Peyer's patch (tissue), 4 donors: ENCODE data around the gene PLOD1. TPM values are rescaled to one million over a fixed set of nuclear protein-coding genes. Genes with fewer than 3 reads are reported as not detected.

ENCODE experiments used
- DNase-seq, 3 donors: peaks; one replicate each; pipeline ENCODE4 v3.0.0-alpha.2; 2017 to 2019
- H3K27ac ChIP-seq, 4 donors: fragments of 200-600 bp; sonication (generic); one replicate each; pipeline ENCODE4 v1.5.1; 2016 to 2019
- H3K27me3 ChIP-seq, 2 donors: fragments of 200-600 bp; sonication (generic); one replicate each; pipeline ENCODE4 v1.5.1; 2019
- H3K36me3 ChIP-seq, 3 donors: fragments of 200-600 bp; sonication (generic); one replicate each; pipeline ENCODE4 v1.5.1; 2016 to 2019
- H3K4me1 ChIP-seq, 4 donors: fragments of 200-600 bp; sonication (generic); one replicate each; pipeline ENCODE4 v1.5.1; 2016 to 2019
- H3K4me3 ChIP-seq, 4 donors: fragments of 200-600 bp; sonication (generic); 1 replicate in 3 of 4; 2 replicates in 1 of 4; pipeline ENCODE4 v1.5.1; 2016 to 2019; ENCODE audit warnings: mild to moderate bottlenecking in 1 of 4
- H3K9me3 ChIP-seq, 4 donors: fragments of 200-600 bp; sonication (generic); one replicate each; pipeline ENCODE4 v1.5.1; 2016 to 2019; ENCODE audit warnings: mild to moderate bottlenecking in 1 of 4
- POLR2A ChIP-seq, 2 donors: fragments of 450-650 bp; IDR thresholded peaks; one replicate each; pipeline ENCODE4 v1.5.1; 2017; ENCODE audit warnings: antibody characterized with exemption in 2 of 2, mild to moderate bottlenecking in 2 of 2, moderate library complexity in 2 of 2
- total RNA-seq, 4 donors: library from RNA; depleted of rRNA; stranded (reverse); fragments of >200 nt; gene quantifications; one replicate each; pipeline ENCODE4 v1.1.0, GENCODE V29; 2016
- TF ChIP-seq, protein P1 (sequence below), 6 experiments: fragments of 450-650 bp in 4 of 6; fragments of 200-600 bp in 2 of 6; sonication (generic) in 1 of 6; IDR thresholded peaks; one replicate each; pipeline ENCODE4 v1.5.1; 2017 to 2019; ENCODE audit warnings: antibody characterized with exemption in 6 of 6, mild to moderate bottlenecking in 3 of 6, moderate library complexity in 1 of 6

Gene PLOD1
- total RNA-seq, 4 donors from 2014 or later: 23.9 to 75.2 (median 47.0) TPM

DNA sequence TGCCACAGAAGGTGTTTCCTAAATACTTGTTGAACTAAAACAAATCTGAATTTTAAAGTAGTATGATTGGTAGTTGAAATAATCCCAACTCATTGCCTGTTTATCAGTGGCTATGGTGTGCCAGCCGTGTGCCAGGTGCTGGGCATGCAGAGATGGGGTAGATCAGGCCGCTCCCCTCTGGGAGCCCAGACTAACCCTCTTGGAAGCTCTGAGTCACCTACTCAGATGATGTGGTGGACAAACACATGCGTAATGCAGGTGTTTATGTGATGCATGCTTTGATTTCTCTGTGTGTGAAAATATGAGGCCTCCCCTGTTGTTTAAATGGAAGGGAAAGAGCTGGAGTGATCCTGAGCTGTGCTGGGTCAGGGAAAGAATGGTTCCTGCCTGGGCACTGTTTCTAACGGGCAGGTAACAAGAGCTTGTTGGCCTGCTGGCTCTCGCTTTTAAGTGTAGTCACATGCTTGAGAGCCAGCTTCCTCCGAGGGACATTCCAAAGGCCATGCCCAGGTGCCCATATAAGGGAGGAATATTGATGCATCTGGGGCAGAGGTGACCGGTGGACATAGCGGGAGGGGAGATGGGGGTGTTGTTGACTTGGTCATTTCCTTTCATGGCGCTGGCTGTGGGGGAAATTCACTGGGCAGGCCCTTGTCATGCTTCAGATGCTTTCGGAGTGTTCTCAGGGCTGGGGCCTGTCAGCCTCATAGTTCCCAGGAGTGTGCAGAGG lies 56.0 kb downstream of the PLOD1 start:
- H3K27me3 ChIP-seq: no peaks in the 10 kb centered on the region
- no peak for DNase-seq
- no peak overlapping the region for H3K27ac ChIP-seq
- H3K36me3 ChIP-seq: peaks cover 0 to 79% (median 0%) of the 10 kb centered on the region in 3 donors
- TF ChIP-seq POLR2A (IDR thresholded peaks at IDR 0.05): no peak
- H3K9me3 ChIP-seq: no peaks in the 10 kb centered on the region
- H3K4me3 ChIP-seq: no peak overlapping the region
- H3K4me1 ChIP-seq: peaks cover 0 to 7% (median 0%) of the 10 kb centered on the region in 4 donors

DNA sequence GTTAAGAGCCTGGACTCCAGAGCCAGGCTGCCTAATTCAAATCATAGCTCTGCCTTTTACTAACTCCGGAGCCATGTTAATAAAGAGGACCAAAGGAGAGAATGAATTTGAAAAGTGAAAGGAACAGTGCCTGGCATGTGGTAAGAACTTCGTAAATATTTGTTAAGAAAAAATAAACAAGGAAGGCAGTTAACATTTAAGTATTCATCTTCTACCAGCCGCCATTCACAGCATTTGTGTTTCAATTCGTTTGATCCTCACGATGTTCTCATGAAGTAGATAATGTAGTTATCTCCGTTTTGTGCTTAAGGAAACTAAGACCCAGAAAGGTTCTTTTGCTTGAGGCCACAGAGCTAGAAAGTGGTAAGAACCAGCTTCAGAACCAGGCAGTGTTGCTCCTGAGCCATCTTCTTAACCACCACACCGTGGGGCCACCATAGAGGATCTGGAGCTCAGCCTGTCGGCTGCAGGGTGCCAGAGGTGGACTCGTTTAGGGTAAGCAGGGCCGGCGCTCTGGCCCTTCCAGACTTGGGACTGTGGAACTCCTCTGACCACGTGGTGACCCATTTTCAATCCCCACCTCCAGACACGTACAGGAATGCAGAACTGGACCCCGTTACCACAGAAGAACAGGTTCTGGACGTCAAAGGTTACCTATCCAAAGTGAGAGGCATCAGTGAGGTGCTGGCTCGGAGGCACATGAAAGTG lies 57.6 kb downstream of the PLOD1 start:
- H3K4me1 ChIP-seq: no peaks in the 10 kb centered on the region
- no peak for TF ChIP-seq POLR2A (IDR thresholded peaks at IDR 0.05)
- TF ChIP-seq, protein P1, sequence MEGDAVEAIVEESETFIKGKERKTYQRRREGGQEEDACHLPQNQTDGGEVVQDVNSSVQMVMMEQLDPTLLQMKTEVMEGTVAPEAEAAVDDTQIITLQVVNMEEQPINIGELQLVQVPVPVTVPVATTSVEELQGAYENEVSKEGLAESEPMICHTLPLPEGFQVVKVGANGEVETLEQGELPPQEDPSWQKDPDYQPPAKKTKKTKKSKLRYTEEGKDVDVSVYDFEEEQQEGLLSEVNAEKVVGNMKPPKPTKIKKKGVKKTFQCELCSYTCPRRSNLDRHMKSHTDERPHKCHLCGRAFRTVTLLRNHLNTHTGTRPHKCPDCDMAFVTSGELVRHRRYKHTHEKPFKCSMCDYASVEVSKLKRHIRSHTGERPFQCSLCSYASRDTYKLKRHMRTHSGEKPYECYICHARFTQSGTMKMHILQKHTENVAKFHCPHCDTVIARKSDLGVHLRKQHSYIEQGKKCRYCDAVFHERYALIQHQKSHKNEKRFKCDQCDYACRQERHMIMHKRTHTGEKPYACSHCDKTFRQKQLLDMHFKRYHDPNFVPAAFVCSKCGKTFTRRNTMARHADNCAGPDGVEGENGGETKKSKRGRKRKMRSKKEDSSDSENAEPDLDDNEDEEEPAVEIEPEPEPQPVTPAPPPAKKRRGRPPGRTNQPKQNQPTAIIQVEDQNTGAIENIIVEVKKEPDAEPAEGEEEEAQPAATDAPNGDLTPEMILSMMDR (IDR thresholded peaks at IDR 0.05): no peak
- H3K27me3 ChIP-seq: no peaks in the 10 kb centered on the region
- DNase-seq: no peak
- H3K4me3 ChIP-seq: no peak overlapping the region
- peaks cover 0 to 82% (median 0%) of the 10 kb centered on the region in 3 donors for H3K36me3 ChIP-seq
- no peak overlapping the region for H3K27ac ChIP-seq
- no peaks in the 10 kb centered on the region for H3K9me3 ChIP-seq

DNA sequence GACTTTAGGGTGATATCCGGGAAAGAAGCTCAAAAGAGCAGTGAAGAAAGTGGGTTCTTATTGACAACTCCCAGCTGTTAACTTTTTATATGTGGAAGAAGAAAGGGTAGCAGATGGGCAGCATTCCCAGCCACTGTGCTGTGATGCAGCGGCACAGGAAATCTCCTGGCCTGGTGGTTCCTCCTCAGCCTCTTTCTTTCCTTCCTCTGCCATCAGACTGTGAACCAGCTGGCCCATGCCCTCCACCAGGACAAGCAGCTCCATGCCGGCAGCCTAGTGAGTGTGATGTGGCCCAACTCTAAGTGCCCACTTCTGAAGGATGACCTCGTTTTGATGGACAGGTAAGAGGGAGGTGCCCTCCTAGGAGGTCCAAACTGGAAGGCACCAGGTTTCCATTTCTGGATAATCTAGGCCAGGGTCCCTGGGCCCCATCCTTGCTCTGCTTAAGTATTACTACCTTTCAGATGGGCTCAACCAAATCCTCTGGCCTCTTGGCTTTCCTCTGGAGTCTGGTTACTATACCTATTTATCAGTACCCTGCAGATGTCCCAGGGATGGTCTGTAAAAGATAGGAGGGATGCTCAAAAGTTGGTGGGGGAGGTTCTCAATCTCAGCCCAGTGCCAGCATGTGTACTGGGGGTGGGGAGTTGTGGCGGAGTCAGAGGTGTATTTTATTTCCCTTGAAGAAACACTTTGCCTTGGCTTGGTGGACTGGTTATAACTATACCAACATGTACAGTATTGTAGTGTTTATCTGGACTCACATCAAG lies 62.7 kb downstream of the PLOD1 start:
- no peak for DNase-seq
- H3K27ac ChIP-seq: no peak overlapping the region
- no peaks in the 10 kb centered on the region for H3K27me3 ChIP-seq
- H3K9me3 ChIP-seq: no peaks in the 10 kb centered on the region
- H3K36me3 ChIP-seq: peaks cover 0 to 99% (median 4%) of the 10 kb centered on the region in 3 donors
- H3K4me1 ChIP-seq: no peaks in the 10 kb centered on the region
- TF ChIP-seq, protein P1 (IDR thresholded peaks at IDR 0.05): no peak
- no peak for TF ChIP-seq POLR2A (IDR thresholded peaks at IDR 0.05)
- no peak overlapping the region for H3K4me3 ChIP-seq

DNA sequence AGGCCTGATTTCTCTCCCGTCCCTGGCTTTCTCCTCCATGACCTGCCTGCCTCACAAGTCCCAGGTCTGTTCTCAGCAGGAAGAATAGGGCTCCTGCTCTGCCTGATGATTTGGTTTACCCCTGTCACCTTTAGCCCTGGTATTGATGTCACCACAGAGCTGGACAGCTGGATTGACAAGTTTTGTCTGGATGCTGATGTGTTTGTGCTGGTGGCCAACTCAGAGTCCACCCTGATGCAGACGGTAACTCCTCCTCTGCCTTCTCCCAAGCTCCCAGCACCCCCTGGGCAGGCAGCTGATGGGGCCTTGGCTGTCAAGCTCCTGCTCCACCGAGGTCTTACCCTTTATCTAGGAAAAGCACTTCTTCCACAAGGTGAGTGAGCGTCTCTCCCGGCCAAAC lies 64.1 kb downstream of the PLOD1 start:
- DNase-seq: no peak
- Histone ChIP-seq H3K27me3 (no peaks in the 10 kb centered on the region), H3K36me3 (peaks cover 0 to 99% (median 4%) of the 10 kb centered on the region in 3 donors), H3K4me1 (no peaks in the 10 kb centered on the region), H3K9me3 (no peaks in the 10 kb centered on the region), H3K4me3 (no peak overlapping the region), H3K27ac (no peak overlapping the region)
- TF ChIP-seq, protein P1 (IDR thresholded peaks at IDR 0.05): no peak
- TF ChIP-seq POLR2A (IDR thresholded peaks at IDR 0.05): no peak

- H3K36me3 ChIP-seq: peaks cover 0 to 100% (median 4%) of the 10 kb centered on the region in 3 donors
- DNase-seq: no peak
- TF ChIP-seq, protein P1 (IDR thresholded peaks at IDR 0.05): no peak
- no peak for TF ChIP-seq POLR2A (IDR thresholded peaks at IDR 0.05)
- H3K27ac ChIP-seq: no peak overlapping the region
- H3K4me1 ChIP-seq: no peaks in the 10 kb centered on the region
- no peaks in the 10 kb centered on the region for H3K9me3 ChIP-seq
- H3K27me3 ChIP-seq: no peaks in the 10 kb centered on the region
- H3K4me3 ChIP-seq: no peak overlapping the region
These were observed 64.7 kb downstream of the PLOD1 start for GRCh38 chr1:11999236-11999635.
